Coronary artery (tissue), 2 donors: Measurements from ENCODE around the gene FLYWCH1.

Experiments used
- DNase-seq: peaks from one replicate; pipeline ENCODE4 v3.0.0-alpha.2; 2017; ENCODE audit warnings: low spot score
- H3K27ac ChIP-seq, 2 donors: fragments of 200-600 bp; sonication (generic); one replicate each; pipeline ENCODE4 v1.5.1; 2016 to 2019
- H3K4me3 ChIP-seq: fragments of 200-600 bp; sonication (generic); 2 replicates; pipeline ENCODE4 v1.5.1; 2016; ENCODE audit warnings: mild to moderate bottlenecking, moderate library complexity
- CTCF ChIP-seq: fragments of 200-600 bp; sonication (generic); IDR thresholded peaks from one replicate; pipeline ENCODE4 v1.5.1; 2019; ENCODE audit warnings: antibody characterized with exemption

FLYWCH1 gene

DNA sequence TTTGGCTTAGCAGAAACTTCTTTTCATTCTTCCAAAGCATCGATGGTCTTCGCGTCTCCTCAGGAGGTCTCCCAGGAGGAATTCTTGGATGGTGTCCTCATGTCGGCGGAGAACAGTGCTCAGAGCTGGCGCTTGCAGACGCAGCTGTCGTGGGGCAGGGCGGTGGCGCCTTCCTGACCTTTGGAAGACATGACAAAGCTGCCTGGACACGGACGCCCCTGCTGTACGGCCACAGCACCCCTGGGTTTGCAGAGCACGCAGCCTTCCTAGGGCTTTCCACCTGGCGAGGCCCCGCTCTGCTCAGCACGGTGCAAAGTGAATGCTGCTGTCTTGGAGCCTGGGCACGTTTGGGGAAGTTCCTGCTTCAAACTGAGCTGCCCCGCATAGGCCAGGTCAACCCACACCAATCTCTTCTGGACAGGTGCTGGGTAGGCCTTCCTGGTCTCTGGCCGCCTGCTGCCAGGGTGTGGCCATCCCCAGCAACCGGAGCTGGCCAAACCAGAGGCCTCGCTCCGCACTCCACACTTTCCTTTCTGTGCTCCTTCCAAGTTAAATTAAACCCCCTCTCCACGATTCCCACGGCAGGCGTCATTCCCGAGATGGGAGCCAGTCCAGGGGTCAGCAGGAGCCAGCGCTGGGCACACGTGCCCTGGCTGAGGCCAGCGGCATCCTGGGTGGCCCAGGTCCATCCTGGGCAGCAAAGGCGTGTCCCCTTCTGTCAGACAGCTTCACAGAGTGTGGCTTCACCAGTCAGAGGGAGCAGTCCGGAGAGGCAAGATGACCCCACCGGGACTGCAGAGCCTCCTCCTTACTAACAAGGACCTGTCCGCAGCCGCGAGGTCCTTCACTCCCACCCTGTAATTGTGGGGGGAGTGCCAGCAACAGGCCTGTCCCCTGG is 37.3 kb downstream of the FLYWCH1 start:
- H3K4me3 ChIP-seq, result no peak overlapping the region
- DNase-seq, result no peak
- H3K27ac ChIP-seq, result no peak overlapping the region
- no peak for TF ChIP-seq CTCF

DNA sequence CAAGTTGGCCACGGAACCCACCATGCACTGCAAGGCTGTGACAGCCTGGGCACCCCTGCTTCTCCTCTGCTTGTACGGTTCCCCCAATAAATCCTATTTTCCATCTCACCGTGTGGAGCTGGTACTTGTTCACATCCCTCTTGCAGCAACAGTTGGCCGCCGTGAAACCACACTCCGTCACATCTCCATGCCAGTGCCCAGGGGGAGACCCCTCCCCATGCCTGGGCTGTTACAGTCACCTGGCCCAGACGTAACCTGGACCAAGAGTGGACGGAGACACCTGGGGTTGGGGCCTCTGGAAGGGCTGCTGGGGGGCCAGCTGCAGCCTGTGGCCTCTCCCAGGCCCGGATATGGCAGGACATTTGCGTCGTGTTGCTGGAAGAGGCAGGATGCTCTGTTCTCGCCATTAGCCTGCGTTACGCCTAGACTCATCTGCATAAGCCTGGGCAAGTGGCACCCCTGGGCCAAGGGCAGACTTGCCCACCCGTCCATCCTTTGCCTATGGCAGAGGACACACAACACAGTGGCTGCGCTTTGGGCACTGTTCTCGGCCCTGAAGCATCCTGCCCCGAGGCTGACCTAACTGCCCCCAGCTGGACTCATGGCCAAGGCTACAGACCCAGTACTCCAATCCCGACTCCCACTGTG is 38.1 kb downstream of the FLYWCH1 start:
- DNase-seq, result no peak
- Histone ChIP-seq H3K27ac (no peak overlapping the region), H3K4me3 (no peak overlapping the region)
- TF ChIP-seq CTCF, result no peak

DNA sequence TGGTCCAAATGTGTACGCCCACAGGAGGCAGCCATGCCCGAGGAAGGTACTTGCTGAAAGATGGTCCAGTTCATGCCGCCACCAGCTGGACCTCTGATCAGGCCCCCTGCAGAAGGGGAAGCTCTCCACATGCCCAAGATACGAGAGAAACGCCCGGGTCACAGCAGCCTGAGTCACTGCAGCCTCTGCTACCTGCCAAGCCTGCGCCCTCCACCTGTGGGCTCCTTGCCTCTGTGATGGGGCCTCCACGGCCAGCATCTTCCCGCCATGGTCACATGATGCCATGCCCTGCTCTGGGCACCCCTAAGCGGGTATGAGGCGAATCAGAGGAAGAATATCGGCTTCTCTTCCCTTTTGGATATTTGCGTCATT is 38.6 kb downstream of the FLYWCH1 start:
- Histone ChIP-seq H3K27ac (no peak overlapping the region), H3K4me3 (no peak overlapping the region)
- no peak for TF ChIP-seq CTCF
- DNase-seq, result no peak

DNA sequence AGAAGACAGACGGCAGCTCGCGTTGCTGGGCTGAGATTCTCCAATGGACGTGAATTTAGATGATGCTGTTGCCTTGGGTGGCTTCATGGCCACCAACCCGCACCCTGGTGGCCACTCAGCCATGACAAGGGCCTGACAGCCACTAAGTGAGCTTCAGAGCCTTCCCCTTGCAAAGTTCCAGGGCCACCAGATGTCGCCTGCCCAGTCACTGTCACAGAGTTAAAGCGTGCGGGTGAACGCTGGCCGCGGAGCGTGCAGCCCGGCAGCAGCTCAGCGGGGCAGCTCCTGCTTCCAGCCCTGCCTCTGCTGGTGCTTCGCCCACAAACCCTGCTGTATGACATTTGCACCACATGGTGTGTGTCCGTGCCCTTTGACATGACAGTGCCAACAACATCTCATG is 39.0 kb downstream of the FLYWCH1 start:
- H3K4me3 ChIP-seq, result no peak overlapping the region
- no peak for DNase-seq
- no peak overlapping the region for H3K27ac ChIP-seq
- TF ChIP-seq CTCF, result no peak

DNA sequence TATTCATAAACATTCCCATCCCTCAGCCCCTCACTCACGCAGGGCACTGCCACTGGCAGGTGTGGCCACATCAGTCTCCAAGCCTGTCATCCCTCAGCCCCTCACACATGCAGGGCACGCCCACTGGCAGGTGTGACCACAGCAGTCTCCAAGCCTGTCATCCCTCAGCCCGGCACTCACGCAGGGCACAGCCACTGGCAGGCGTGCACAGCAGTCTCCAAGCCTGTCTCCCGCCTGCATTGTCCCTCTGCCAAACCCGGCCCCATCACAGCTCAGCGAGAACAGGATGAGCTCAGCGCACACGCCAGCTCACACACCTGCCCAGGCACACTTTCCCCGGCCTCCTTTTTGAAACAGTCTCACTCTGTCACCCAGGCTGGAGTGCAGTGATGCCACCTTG is 40.9 kb downstream of the FLYWCH1 start:
- no peak for TF ChIP-seq CTCF

GRCh38 chr16:2953706-2954627 is 42.2 kb downstream of the FLYWCH1 start:
- no peak overlapping the region for H3K27ac ChIP-seq
- no peak for DNase-seq
- TF ChIP-seq CTCF, result no peak
- H3K4me3 ChIP-seq, result no peak overlapping the region

More for the DNA sequence above, 40.9 kb downstream of the FLYWCH1 start:
- no peak overlapping the region for H3K4me3 ChIP-seq
- H3K27ac ChIP-seq, result no peak overlapping the region
- no peak for DNase-seq
